HepG2 (cell line): ENCODE results near the gene VEZF1.
A peak's percentile ranks its signal among the peaks of the same experiment; 100 is the strongest.

Experiments used
- CBX5 ChIP-seq: sonication (generic); formaldehyde crosslinking; IDR thresholded peaks from 2 replicates; pipeline ENCODE4 v1.4.0; 2020; ENCODE audit warnings: missing genetic modification reagents, borderline replicate concordance
- FOXM1 ChIP-seq: sonication (generic); formaldehyde crosslinking; IDR thresholded peaks from 2 replicates; pipeline ENCODE4 v1.5.0; 2020; ENCODE audit warnings: missing genetic modification reagents
- JUND ChIP-seq: sonication (generic); formaldehyde crosslinking; IDR thresholded peaks from 2 replicates; pipeline ENCODE4 v1.8.0; 2022; ENCODE audit warnings: mild to moderate bottlenecking, missing genetic modification reagents
- PHF21A ChIP-seq: sonication (generic); formaldehyde crosslinking; IDR thresholded peaks from 2 replicates; pipeline ENCODE4 v1.5.0; 2020; ENCODE audit warnings: mild to moderate bottlenecking, missing genetic modification reagents
- SP140L ChIP-seq: sonication (generic); formaldehyde crosslinking; IDR thresholded peaks from 2 replicates; pipeline ENCODE4 v1.4.0; 2020; ENCODE audit warnings: missing genetic modification reagents, borderline replicate concordance
- ZNF20 ChIP-seq: sonication (generic); formaldehyde crosslinking; IDR thresholded peaks from 2 replicates; pipeline ENCODE4 v1.4.0; 2020; ENCODE audit warnings: mild to moderate bottlenecking, moderate library complexity, missing genetic modification reagents
- TF ChIP-seq, protein P1 (sequence below): sonication (generic); formaldehyde crosslinking; conservative IDR thresholded peaks from 2 replicates; pipeline ENCODE4 v1.4.0; 2020; ENCODE audit warnings: missing genetic modification reagents
- TF ChIP-seq, protein P2 (sequence below): IDR thresholded peaks from 2 replicates; pipeline ENCODE4 v1.6.1; 2016; ENCODE audit warnings: missing compliant biosample characterization, missing genetic modification reagents, borderline replicate concordance

DNA sequence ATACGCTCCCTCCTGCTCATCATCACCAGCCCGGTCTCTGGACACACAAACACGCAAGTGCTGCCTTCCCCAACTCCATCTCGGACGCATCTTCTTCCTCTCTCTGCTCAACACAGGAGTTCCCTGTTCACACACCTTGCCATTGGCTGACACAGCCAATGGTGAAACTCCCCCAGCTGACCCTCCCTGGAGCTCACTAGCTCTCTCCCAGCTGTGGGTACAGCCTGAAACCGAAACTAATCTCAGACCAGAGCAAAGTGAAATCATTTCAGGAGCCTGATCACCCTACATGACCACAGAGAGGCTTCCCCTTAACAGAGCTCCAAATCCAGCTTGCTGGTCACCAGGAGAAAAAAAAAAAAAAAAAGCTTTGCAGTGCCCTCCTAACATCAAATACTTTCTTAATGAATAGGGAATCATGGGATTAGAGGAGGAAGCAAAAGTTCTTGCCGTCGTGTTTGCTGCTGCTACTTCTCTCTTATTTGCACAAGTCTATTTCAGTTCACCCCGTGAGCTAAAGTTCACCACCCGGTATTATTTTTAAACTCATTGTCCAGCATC is 41.2 kb downstream of the VEZF1 start:
- TF ChIP-seq, protein P1, sequence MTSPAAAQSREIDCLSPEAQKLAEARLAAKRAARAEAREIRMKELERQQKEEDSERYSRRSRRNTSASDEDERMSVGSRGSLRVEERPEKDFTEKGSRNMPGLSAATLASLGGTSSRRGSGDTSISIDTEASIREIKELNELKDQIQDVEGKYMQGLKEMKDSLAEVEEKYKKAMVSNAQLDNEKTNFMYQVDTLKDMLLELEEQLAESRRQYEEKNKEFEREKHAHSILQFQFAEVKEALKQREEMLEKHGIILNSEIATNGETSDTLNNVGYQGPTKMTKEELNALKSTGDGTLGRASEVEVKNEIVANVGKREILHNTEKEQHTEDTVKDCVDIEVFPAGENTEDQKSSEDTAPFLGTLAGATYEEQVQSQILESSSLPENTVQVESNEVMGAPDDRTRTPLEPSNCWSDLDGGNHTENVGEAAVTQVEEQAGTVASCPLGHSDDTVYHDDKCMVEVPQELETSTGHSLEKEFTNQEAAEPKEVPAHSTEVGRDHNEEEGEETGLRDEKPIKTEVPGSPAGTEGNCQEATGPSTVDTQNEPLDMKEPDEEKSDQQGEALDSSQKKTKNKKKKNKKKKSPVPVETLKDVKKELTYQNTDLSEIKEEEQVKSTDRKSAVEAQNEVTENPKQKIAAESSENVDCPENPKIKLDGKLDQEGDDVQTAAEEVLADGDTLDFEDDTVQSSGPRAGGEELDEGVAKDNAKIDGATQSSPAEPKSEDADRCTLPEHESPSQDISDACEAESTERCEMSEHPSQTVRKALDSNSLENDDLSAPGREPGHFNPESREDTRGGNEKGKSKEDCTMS (CRISPR knock-in tag) = no peak
- TF ChIP-seq PHF21A (CRISPR knock-in tag) (peak; percentile 50; the same call in 1 of the 2 replicates), JUND (CRISPR knock-in tag) (no peak), CBX5 (CRISPR knock-in tag) (no peak), ZNF20 (CRISPR knock-in tag) (no peak), FOXM1 (CRISPR knock-in tag) (no peak), SP140L (CRISPR knock-in tag) (no peak)
- TF ChIP-seq, protein P2, sequence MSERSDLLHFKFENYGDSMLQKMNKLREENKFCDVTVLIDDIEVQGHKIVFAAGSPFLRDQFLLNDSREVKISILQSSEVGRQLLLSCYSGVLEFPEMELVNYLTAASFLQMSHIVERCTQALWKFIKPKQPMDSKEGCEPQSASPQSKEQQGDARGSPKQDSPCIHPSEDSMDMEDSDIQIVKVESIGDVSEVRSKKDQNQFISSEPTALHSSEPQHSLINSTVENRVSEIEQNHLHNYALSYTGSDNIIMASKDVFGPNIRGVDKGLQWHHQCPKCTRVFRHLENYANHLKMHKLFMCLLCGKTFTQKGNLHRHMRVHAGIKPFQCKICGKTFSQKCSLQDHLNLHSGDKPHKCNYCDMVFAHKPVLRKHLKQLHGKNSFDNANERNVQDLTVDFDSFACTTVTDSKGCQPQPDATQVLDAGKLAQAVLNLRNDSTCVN (CRISPR knock-in tag) = no peak
